OCI-LY7 (cell line): ENCODE data around the gene HNF1A.

Source experiments
- CTCF ChIP-seq: fragments of 200-600 bp; sonication (generic); conservative IDR thresholded peaks from 2 replicates; pipeline ENCODE4 v1.5.1; 2014; ENCODE audit warnings: mild to moderate bottlenecking, antibody characterized with exemption, low read length, moderate library complexity, mixed read lengths
- EZH2phosphoT487 ChIP-seq: fragments of 200-600 bp; sonication (generic); IDR thresholded peaks from 2 replicates; pipeline ENCODE4 v1.6.1; 2018; ENCODE audit warnings: low read depth, borderline replicate concordance, mild to moderate bottlenecking, mixed run types, antibody characterized with exemption, low read length, moderate library complexity, mixed read lengths

GRCh38 chr12:120930032-120930431, 48.3 kb upstream of the HNF1A start:
- TF ChIP-seq CTCF (no peak), EZH2phosphoT487 (no peak)
